ENCODE results near the gene SLC2A11. TPM values are rescaled to one million over a fixed set of nuclear protein-coding genes. Genes with fewer than 3 reads are reported as not detected.
"Not testable (repeated sequence)": the region's sequence is repeated elsewhere in the genome, so short reads cannot be mapped to it uniquely, and the experiment has no call there.

Gene SLC2A11
- total RNA-seq, 2 experiments from 2014 or later, result 5.2 to 5.9 TPM

DNA sequence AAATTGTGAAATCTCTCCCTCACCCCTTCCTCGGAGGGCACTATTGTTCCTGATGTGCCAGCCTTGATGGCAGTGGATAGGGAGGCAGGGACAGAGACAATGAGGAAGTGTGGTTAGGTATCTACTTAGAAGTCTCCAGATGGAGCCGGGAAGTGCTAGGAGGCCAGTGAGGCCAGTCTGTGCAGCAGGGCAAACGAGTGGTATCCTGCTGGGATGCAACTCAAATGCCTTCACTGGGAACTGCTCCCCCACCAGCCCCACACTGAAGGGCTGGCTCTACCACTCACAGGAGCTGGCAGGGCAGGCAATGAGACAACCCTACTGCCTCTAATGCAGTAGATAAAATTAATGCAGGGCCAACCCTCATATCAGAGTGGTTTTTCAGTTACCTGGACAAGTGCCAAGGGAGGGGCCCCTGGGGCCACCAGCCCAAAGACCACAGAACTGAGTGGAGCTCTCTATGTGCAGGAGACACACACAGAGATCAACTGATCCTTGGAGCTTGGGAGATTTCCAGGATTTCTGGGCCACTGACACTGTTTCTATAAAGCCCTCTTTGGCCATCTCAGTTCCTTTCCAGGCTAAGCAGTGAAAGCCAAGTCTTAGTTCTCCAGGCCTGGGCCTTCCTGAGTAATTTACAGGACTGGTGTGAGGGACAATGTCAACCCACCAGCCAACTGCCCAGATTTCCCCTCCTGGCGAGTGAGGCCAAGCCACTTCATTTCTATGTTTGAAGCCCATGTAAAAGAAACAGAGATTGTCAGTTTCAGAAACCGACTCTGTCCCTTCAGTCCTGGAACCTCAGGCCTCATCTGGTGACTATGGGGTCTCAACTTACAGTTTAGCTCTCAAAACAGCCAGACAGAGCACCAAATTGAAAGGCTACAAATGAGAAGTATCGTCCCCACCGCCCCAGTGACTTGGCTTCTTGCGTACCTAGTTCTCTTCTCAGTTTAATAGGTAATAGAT is 40.6 kb downstream of the SLC2A11 start:
- Mint-ChIP-seq H3K27ac (no peak overlapping the region), H3K36me3 (peaks cover 53% of the 10 kb centered on the region)

GRCh38 chr22:23899042-23899745 is 41.5 kb downstream of the SLC2A11 start:
- H3K9me3 Mint-ChIP-seq, result no peaks in the 10 kb centered on the region
- no peak overlapping the region for H3K27ac Mint-ChIP-seq
- H3K4me3 Mint-ChIP-seq, result no peak overlapping the region
- DNase-seq, result no peak
- peaks cover 3% of the 10 kb centered on the region for H3K27me3 Mint-ChIP-seq
- H3K36me3 Mint-ChIP-seq, result peaks cover 53% of the 10 kb centered on the region
- peaks cover 18% of the 10 kb centered on the region for H3K4me1 Mint-ChIP-seq

More for the DNA sequence above, 40.6 kb downstream of the SLC2A11 start:
- DNase-seq, result no peak
- peaks cover 3% of the 10 kb centered on the region for H3K27me3 Mint-ChIP-seq
- peak overlapping the region; percentile 29 for H3K4me3 Mint-ChIP-seq
- peaks cover 22% of the 10 kb centered on the region for H3K4me1 Mint-ChIP-seq
- no peaks in the 10 kb centered on the region for H3K9me3 Mint-ChIP-seq

- H3K36me3 Mint-ChIP-seq, result peaks cover 45% of the 10 kb centered on the region
- not testable (repeated sequence) for DNase-seq, H3K4me3 Mint-ChIP-seq, H3K27ac Mint-ChIP-seq, H3K9me3 Mint-ChIP-seq, H3K27me3 Mint-ChIP-seq
- peaks cover 16% of the 10 kb centered on the region for H3K4me1 Mint-ChIP-seq
Observed at GRCh38 chr22:23900227-23900626, 42.6 kb downstream of the SLC2A11 start.

- Mint-ChIP-seq H3K9me3 (no peaks in the 10 kb centered on the region), H3K36me3 (peaks cover 31% of the 10 kb centered on the region), H3K27ac (no peak overlapping the region)
Observed at GRCh38 chr22:23901600-23901999, 43.9 kb downstream of the SLC2A11 start.

GRCh38 chr22:23903328-23903971 is 45.8 kb downstream of the SLC2A11 start:
- Mint-ChIP-seq H3K4me3 (no peak overlapping the region), H3K27ac (no peak overlapping the region), H3K9me3 (no peaks in the 10 kb centered on the region), H3K36me3 (peaks cover 18% of the 10 kb centered on the region), H3K4me1 (peaks cover 2% of the 10 kb centered on the region), H3K27me3 (no peaks in the 10 kb centered on the region)
- no peak for DNase-seq

More at GRCh38 chr22:23901600-23901999, 43.9 kb downstream of the SLC2A11 start:
- Mint-ChIP-seq H3K27me3 (no peaks in the 10 kb centered on the region), H3K4me1 (peaks cover 6% of the 10 kb centered on the region), H3K4me3 (no peak overlapping the region)
- DNase-seq, result no peak

DNA sequence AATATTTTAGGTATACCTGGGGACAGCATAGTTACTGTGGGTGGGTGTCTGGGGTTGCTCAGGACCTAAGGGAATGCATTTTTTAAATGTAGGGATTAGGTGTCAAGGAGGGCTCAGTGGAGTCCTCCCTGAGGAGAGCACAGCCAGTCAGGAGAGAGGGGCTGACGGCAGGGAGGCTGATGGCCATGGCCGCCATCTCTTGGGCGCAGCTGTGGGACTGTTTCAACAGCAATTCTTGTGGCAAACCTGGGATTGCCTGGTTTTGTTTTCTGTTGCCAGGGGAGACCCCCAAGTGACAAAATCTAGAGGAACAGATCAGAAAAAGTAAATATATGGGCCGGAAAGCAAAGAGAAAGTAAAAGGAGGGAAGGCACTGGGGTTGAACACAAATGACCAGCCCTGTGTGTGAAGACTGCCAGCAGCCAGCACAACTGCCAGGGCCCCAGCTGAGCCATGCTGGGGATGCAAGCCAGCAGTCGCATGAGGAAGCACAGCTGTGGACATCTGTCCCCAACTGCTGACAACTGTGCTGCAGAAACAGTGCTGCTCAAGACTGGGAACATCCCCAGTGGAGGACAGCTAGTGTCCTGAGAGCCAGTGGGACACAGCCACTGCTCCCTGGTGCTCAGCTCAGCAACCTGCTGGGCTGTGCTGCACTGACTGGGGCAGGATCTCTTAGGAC is 47.0 kb downstream of the SLC2A11 start:
- Mint-ChIP-seq H3K27me3 (no peaks in the 10 kb centered on the region), H3K27ac (no peak overlapping the region), H3K9me3 (no peaks in the 10 kb centered on the region), H3K36me3 (peaks cover 9% of the 10 kb centered on the region), H3K4me1 (no peaks in the 10 kb centered on the region), H3K4me3 (no peak overlapping the region)
- no peak for DNase-seq

- H3K27me3 Mint-ChIP-seq, result no peaks in the 10 kb centered on the region
- H3K27ac Mint-ChIP-seq, result no peak overlapping the region
- no peaks in the 10 kb centered on the region for H3K36me3 Mint-ChIP-seq
- H3K4me1 Mint-ChIP-seq, result no peaks in the 10 kb centered on the region
- H3K9me3 Mint-ChIP-seq, result no peaks in the 10 kb centered on the region
- DNase-seq, result no peak
- no peak overlapping the region for H3K4me3 Mint-ChIP-seq
Observed at GRCh38 chr22:23906641-23907040, 49.0 kb downstream of the SLC2A11 start.

DNA sequence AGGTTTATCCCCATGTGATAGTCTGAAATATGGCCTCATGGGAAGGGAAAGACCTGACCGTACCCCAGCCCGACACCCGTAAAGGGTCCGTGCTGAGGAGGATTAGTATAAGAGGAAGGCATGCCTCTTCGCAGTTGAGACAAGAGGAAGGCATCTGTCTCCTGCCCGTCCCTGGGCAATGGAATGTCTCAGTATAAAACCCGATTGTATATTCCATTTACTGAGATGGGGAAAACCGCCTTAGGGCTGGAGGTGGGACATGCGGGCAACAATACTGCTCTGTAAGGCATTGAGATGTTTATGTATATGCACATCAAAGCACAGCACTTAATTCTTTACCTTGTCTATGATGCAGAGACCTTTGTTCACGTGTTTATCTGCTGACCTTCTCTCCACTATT is 49.7 kb downstream of the SLC2A11 start:
- not testable (repeated sequence) for DNase-seq, H3K27me3 Mint-ChIP-seq, H3K27ac Mint-ChIP-seq, H3K36me3 Mint-ChIP-seq, H3K4me3 Mint-ChIP-seq, H3K4me1 Mint-ChIP-seq, H3K9me3 Mint-ChIP-seq

DNA sequence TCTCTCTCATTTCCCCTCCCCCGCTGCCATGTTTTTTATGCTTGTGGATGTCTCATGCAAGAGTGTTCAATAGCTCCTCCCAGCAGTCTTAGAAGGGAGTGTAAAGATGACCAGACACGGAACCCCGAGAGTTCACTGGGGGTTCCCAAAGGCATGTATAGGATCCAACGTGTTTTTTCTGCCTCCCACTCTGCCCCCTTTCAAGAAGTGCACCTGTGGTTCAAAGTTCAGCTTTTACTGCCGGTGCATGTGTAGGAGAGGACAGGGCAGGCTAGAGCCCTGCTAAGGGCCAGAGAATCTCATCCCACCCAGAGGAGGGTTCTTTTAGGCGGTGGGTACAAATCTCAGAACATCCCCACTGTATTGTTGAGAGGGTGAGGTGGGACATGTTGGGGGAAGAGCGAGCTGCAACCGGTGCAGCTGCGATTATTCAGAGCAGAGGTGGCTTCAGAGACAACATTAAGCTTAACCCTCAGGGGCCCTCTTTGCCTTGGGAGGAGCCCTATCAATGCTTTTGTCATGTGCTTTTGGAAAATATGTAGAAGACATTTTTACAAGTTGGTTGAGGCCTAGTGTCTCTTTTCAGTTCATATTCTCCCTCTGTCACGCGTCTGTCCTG is 51.0 kb downstream of the SLC2A11 start:
- H3K9me3 Mint-ChIP-seq, result no peaks in the 10 kb centered on the region
- DNase-seq, result no peak
- H3K4me3 Mint-ChIP-seq, result no peak overlapping the region
- peaks cover 12% of the 10 kb centered on the region for H3K4me1 Mint-ChIP-seq
- H3K36me3 Mint-ChIP-seq, result peaks cover 10% of the 10 kb centered on the region
- no peak overlapping the region for H3K27ac Mint-ChIP-seq
- no peaks in the 10 kb centered on the region for H3K27me3 Mint-ChIP-seq

GRCh38 chr22:23909296-23909898 is 51.7 kb downstream of the SLC2A11 start:
- Mint-ChIP-seq H3K4me1 (peaks cover 17% of the 10 kb centered on the region), H3K9me3 (no peaks in the 10 kb centered on the region), H3K27me3 (no peaks in the 10 kb centered on the region), H3K4me3 (no peak overlapping the region), H3K27ac (no peak overlapping the region), H3K36me3 (peaks cover 10% of the 10 kb centered on the region)
- DNase-seq, result no peak

- no peak for DNase-seq
- H3K4me3 Mint-ChIP-seq, result no peak overlapping the region
- peaks cover 10% of the 10 kb centered on the region for H3K36me3 Mint-ChIP-seq
- H3K4me1 Mint-ChIP-seq, result peaks cover 28% of the 10 kb centered on the region
- no peaks in the 10 kb centered on the region for H3K9me3 Mint-ChIP-seq
- no peak overlapping the region for H3K27ac Mint-ChIP-seq
- no peaks in the 10 kb centered on the region for H3K27me3 Mint-ChIP-seq
Observed at GRCh38 chr22:23910496-23911190, 53.0 kb downstream of the SLC2A11 start.

DNA sequence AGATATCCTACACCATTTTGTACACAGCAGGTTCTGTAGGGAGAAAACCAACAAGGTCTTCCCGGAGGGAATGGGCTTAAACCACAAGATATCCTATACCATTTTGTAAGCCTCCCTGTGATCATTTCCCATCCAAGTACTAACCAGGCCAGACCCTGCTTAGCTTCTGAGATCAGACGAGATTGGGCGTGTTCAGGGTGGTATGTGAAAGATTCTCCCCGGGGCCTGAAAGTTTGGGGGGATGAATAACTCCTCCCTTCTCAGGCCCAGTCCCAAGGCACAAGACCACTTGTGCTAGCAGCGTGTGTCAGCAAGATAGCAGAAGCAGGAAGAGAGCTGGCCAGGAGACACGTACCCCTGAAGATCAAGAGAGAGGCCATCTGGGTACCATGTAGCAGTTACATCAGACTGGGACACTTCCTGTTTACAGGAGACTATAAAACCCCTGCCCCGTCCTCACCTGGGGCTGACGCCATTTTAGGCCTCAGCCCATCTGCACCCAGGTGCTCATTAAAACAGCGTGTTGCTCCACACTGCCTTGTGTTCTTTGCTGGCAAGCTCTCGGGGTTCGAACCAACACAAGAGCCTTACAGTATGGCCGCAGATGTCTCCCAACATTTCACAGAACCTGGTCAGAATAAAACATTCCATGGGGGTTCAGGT is 53.8 kb downstream of the SLC2A11 start:
- H3K9me3 Mint-ChIP-seq, result no peaks in the 10 kb centered on the region
- no peak for DNase-seq
- H3K4me1 Mint-ChIP-seq, result peaks cover 30% of the 10 kb centered on the region
- H3K27me3 Mint-ChIP-seq, result no peaks in the 10 kb centered on the region
- H3K27ac Mint-ChIP-seq, result no peak overlapping the region
- peaks cover 11% of the 10 kb centered on the region for H3K36me3 Mint-ChIP-seq
- no peak overlapping the region for H3K4me3 Mint-ChIP-seq

- H3K27ac Mint-ChIP-seq, result peak overlapping the region; percentile 99
Observed at GRCh38 chr22:23912293-23912903, 54.7 kb downstream of the SLC2A11 start.

More at GRCh38 chr22:23912293-23912903, 54.7 kb downstream of the SLC2A11 start:
- no peak for DNase-seq
- H3K9me3 Mint-ChIP-seq, result no peaks in the 10 kb centered on the region
- peaks cover 30% of the 10 kb centered on the region for H3K4me1 Mint-ChIP-seq
- H3K36me3 Mint-ChIP-seq, result peaks cover 19% of the 10 kb centered on the region
- H3K27me3 Mint-ChIP-seq, result no peaks in the 10 kb centered on the region
- no peak overlapping the region for H3K4me3 Mint-ChIP-seq
